Activated T-cell treated with anti-CD3 and anti-CD28 coated beads, Interleukin-2, amount 50 U/mL, for 24 hours (primary cell): ENCODE data around the gene MNDA.

ENCODE experiments used
- DNase-seq: peaks from one replicate; pipeline ENCODE4 v3.0.0-alpha.2; 2020
- H3K27ac Mint-ChIP-seq: 2 replicates; pipeline ENCODE4 v1.8.0; 2020; ENCODE audit warnings: mild to moderate bottlenecking, mixed read lengths
- H3K27me3 Mint-ChIP-seq: 2 replicates; pipeline ENCODE4 v1.8.0; 2020; ENCODE audit warnings: mixed read lengths
- H3K36me3 Mint-ChIP-seq: 2 replicates; pipeline ENCODE4 v1.8.0; 2020; ENCODE audit warnings: low read depth, mixed read lengths
- H3K4me1 Mint-ChIP-seq: 2 replicates; pipeline ENCODE4 v1.8.0; 2020; ENCODE audit warnings: low read depth, mixed read lengths
- H3K4me3 Mint-ChIP-seq: 2 replicates; pipeline ENCODE4 v1.8.0; 2020; ENCODE audit warnings: mild to moderate bottlenecking, moderate library complexity, mixed read lengths
- H3K9me3 Mint-ChIP-seq: 2 replicates; pipeline ENCODE4 v1.8.0; 2020; ENCODE audit warnings: mixed read lengths

Gene MNDA

GRCh38 chr1:158830904-158831507 is at the start of gene MNDA:
Gene MNDA (plus strand): TSS chr1:158831351. CDS start chr1:158842154, 10,803 bp downstream.
- Mint-ChIP-seq H3K27me3 (no peaks in the 10 kb centered on the region), H3K4me1 (peaks cover 18% of the 10 kb centered on the region), H3K27ac (peak within 1 kb of the TSS; percentile 35), H3K9me3 (peaks cover 15% of the 10 kb centered on the region), H3K4me3 (no peak within 1 kb of the TSS), H3K36me3 (no peaks in the 10 kb centered on the region)
- no peak for DNase-seq

- Mint-ChIP-seq H3K4me3 (no peak overlapping the region), H3K4me1 (no peaks in the 10 kb centered on the region), H3K9me3 (no peaks in the 10 kb centered on the region), H3K27me3 (peaks cover 2% of the 10 kb centered on the region), H3K36me3 (no peaks in the 10 kb centered on the region), H3K27ac (no peak overlapping the region)
- peak; percentile 41 for DNase-seq
These were observed 37.5 kb upstream of the MNDA start for GRCh38 chr1:158793604-158794003.

DNA sequence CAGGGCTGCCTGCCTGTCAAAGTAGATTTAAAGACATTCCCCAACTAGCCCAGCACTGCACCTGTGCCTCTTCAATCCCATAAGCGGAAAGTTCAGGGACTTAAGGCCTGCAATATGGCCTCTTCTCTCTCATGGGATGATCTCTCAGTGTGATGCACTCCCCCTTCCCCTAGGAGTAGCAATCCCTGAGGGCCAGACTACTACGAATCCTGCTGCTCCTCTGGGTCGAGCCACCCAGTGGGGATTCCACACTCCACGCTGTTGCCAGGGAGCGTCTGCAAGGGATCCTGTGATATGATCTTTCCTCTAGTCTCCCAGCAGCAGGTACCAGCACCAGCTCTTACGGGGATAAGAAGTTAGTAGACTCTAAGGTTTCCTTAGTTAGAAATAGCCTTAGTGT is 36.9 kb upstream of the MNDA start:
- DNase-seq: no peak
- Mint-ChIP-seq H3K36me3 (no peaks in the 10 kb centered on the region), H3K27me3 (peaks cover 2% of the 10 kb centered on the region), H3K27ac (no peak overlapping the region), H3K9me3 (no peaks in the 10 kb centered on the region), H3K4me1 (peaks cover 1% of the 10 kb centered on the region), H3K4me3 (no peak overlapping the region)

DNA sequence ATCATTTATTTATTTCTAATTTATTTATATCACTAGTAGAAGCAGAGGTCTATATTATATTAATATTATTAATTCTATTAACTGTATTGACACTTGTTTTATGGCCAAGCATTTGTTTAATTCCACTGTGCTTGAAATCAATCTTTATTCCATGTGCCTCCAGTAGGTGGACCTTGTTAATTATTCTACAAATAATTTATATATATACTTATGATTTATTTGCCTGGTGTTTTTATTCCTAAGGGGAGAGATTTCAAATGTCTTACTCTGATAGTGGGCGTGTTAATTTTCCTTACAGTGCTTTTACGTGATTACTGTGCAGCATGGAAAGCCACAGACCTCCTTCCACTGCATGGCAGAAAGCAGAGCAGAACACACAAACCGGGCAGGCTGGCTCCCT is 32.6 kb upstream of the MNDA start:
- Mint-ChIP-seq H3K4me1 (peaks cover 10% of the 10 kb centered on the region), H3K9me3 (no peaks in the 10 kb centered on the region), H3K4me3 (no peak overlapping the region)

GRCh38 chr1:158799689-158800088 is 31.5 kb upstream of the MNDA start:
- no peak for DNase-seq
- Mint-ChIP-seq H3K27ac (no peak overlapping the region), H3K27me3 (peaks cover 25% of the 10 kb centered on the region), H3K4me1 (peaks cover 10% of the 10 kb centered on the region), H3K36me3 (no peaks in the 10 kb centered on the region), H3K9me3 (no peaks in the 10 kb centered on the region), H3K4me3 (no peak overlapping the region)

More for the DNA sequence above, 32.6 kb upstream of the MNDA start:
- peaks cover 21% of the 10 kb centered on the region for H3K27me3 Mint-ChIP-seq
- no peak for DNase-seq
- H3K27ac Mint-ChIP-seq: no peak overlapping the region
- H3K36me3 Mint-ChIP-seq: no peaks in the 10 kb centered on the region

GRCh38 chr1:158800526-158800925 is 30.6 kb upstream of the MNDA start:
- no peaks in the 10 kb centered on the region for H3K9me3 Mint-ChIP-seq

GRCh38 chr1:158801396-158801795 is 29.8 kb upstream of the MNDA start:
- peaks cover 10% of the 10 kb centered on the region for H3K4me1 Mint-ChIP-seq
- H3K36me3 Mint-ChIP-seq: no peaks in the 10 kb centered on the region
- H3K9me3 Mint-ChIP-seq: no peaks in the 10 kb centered on the region
- no peak for DNase-seq
- H3K27ac Mint-ChIP-seq: no peak overlapping the region
- H3K27me3 Mint-ChIP-seq: peaks cover 28% of the 10 kb centered on the region
- no peak overlapping the region for H3K4me3 Mint-ChIP-seq

More at GRCh38 chr1:158800526-158800925, 30.6 kb upstream of the MNDA start:
- Mint-ChIP-seq H3K4me1 (peaks cover 10% of the 10 kb centered on the region), H3K4me3 (no peak overlapping the region), H3K27ac (no peak overlapping the region), H3K36me3 (no peaks in the 10 kb centered on the region), H3K27me3 (peaks cover 25% of the 10 kb centered on the region)
- DNase-seq: no peak

DNA sequence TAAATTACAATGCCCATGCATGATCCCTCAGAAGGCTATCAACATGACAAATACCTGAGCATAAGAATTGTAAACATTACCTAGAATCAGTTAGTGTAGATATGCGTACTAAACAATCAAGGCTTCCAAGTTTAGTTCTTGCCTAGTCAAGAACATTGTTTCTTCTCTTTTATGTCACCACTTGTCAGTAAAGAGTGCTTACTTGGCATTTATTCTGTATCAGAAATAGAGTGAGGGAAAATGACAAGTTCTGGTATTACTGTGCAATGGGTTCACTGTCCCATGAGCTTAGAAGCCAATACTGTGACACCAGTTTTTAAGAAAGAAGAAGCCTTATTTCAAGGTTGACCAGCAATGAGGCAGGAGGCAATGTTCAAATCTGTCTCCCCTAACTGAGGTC is 27.5 kb upstream of the MNDA start:
- H3K27me3 Mint-ChIP-seq: peaks cover 36% of the 10 kb centered on the region
- no peaks in the 10 kb centered on the region for H3K36me3 Mint-ChIP-seq
- H3K4me3 Mint-ChIP-seq: no peak overlapping the region
- no peak overlapping the region for H3K27ac Mint-ChIP-seq
- peaks cover 10% of the 10 kb centered on the region for H3K4me1 Mint-ChIP-seq
- DNase-seq: no peak
- H3K9me3 Mint-ChIP-seq: no peaks in the 10 kb centered on the region

DNA sequence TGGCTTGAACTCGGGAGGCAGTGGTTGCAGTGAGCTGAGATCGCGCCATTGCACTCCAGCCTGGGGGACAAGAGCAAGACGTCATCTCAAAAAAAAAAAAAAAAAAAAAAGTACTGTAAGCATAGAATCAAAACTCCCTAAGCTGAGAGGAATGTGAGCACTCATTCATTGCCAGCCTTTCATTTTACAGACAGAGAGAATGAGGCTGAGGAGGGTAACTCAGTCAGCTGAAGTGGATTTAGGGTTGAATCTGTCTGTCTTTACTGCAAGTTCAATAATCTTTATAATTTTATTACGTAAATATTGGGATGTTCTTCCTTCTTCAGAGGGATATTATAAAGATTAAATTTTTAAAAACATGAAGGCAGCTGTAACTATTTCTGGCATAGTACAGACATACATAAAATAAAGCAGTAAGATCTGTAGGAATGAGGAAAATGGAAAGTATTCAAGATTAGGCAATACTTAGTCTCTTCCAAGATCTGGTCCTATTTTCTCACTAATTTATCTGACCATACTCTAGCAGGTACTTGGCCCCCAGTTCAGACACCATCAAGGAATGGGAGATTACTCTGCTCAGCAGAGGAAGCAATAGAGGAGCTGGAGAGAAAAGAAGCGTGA is 24.1 kb upstream of the MNDA start:
- DNase-seq: no peak
- Mint-ChIP-seq H3K36me3 (no peaks in the 10 kb centered on the region), H3K27ac (no peak overlapping the region), H3K4me1 (no peaks in the 10 kb centered on the region), H3K27me3 (peaks cover 26% of the 10 kb centered on the region), H3K9me3 (no peaks in the 10 kb centered on the region), H3K4me3 (no peak overlapping the region)

DNA sequence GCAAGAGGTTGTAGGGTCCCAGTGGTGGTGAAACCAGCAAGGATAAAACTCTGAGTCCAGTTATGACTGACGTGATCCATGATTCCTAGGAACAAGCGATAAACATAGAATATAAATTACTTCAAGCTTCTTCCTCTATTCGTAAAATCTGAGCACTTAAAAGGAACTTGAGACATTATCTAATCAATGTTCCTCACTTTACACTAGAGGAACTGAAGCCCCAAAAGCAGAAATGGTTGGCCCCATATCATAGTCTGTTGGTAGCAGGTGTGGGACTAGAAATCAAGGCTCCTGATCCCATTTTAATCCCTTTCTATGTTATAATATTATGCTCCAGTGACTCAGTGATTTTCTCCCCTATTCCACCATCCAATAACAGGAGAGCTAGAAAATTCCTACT is 21.9 kb upstream of the MNDA start:
- no peak for DNase-seq
- Mint-ChIP-seq H3K27me3 (peaks cover 11% of the 10 kb centered on the region), H3K4me3 (no peak overlapping the region), H3K9me3 (no peaks in the 10 kb centered on the region), H3K4me1 (no peaks in the 10 kb centered on the region), H3K36me3 (no peaks in the 10 kb centered on the region), H3K27ac (no peak overlapping the region)

- no peak for DNase-seq
- Mint-ChIP-seq H3K36me3 (no peaks in the 10 kb centered on the region), H3K4me3 (no peak overlapping the region), H3K27ac (no peak overlapping the region), H3K27me3 (peaks cover 11% of the 10 kb centered on the region), H3K4me1 (no peaks in the 10 kb centered on the region), H3K9me3 (no peaks in the 10 kb centered on the region)
These were observed 21.3 kb upstream of the MNDA start for GRCh38 chr1:158809862-158810261.

GRCh38 chr1:158810311-158810710 is 20.8 kb upstream of the MNDA start:
- Mint-ChIP-seq H3K36me3 (no peaks in the 10 kb centered on the region), H3K27ac (no peak overlapping the region), H3K9me3 (no peaks in the 10 kb centered on the region), H3K27me3 (peaks cover 11% of the 10 kb centered on the region), H3K4me3 (no peak overlapping the region), H3K4me1 (no peaks in the 10 kb centered on the region)
- no peak for DNase-seq

DNA sequence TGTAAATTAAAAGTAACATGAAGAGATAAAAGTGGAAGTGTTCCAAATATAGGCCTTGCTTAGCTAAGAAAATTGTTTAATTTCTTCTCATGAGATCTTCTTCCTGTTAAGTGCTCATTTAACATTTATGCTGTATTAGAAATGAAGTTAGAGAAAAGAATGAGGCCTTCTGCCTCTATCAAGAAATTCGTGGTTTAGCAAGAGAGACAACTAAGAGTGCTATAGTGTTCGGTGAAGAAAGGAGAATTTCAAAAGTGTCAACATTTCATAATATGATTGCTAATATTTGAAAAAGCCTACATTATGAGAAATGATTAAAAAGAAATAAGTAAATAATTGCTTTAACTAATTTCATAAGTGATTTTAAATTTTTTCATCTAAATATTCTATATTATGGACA is 18.8 kb upstream of the MNDA start:
- H3K9me3 Mint-ChIP-seq: no peaks in the 10 kb centered on the region
- H3K4me1 Mint-ChIP-seq: no peaks in the 10 kb centered on the region
- peaks cover 4% of the 10 kb centered on the region for H3K27me3 Mint-ChIP-seq

GRCh38 chr1:158813164-158813563 is 18.0 kb upstream of the MNDA start:
- no peaks in the 10 kb centered on the region for H3K36me3 Mint-ChIP-seq
- H3K4me1 Mint-ChIP-seq: no peaks in the 10 kb centered on the region
- H3K27ac Mint-ChIP-seq: no peak overlapping the region
- H3K4me3 Mint-ChIP-seq: no peak overlapping the region
- H3K9me3 Mint-ChIP-seq: no peaks in the 10 kb centered on the region
- H3K27me3 Mint-ChIP-seq: no peaks in the 10 kb centered on the region
- DNase-seq: no peak

More for the DNA sequence above, 18.8 kb upstream of the MNDA start:
- Mint-ChIP-seq H3K27ac (no peak overlapping the region), H3K4me3 (no peak overlapping the region), H3K36me3 (no peaks in the 10 kb centered on the region)
- DNase-seq: no peak

DNA sequence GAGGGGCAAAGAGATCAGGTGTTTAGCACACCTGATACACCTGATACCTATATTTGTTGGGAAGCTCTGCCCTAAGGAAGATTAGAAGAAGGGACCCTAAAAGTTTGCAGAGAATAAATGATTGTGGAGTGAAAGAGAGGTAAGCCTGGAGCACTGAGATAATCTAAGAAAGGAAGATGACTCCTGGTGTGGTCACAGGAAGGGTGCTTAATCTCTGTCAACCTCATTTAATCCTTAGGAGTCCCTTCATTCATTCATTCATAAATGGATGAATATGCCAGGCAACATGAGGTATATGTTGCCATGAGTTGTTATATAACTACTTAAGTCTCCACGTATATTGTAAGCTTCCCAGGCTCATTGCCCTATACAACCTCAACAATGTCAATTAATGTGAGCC is 16.2 kb upstream of the MNDA start:
- no peak for DNase-seq
- H3K36me3 Mint-ChIP-seq: no peaks in the 10 kb centered on the region
- H3K4me3 Mint-ChIP-seq: no peak overlapping the region
- H3K27ac Mint-ChIP-seq: no peak overlapping the region
- no peaks in the 10 kb centered on the region for H3K9me3 Mint-ChIP-seq
- no peaks in the 10 kb centered on the region for H3K27me3 Mint-ChIP-seq
- peaks cover 15% of the 10 kb centered on the region for H3K4me1 Mint-ChIP-seq
